SK-N-SH treated with all-trans-retinoic acid at 6 μM for 48 hours (cell line): ENCODE data around the gene KIT.
"Not testable (repeated sequence)": the region's sequence is repeated elsewhere in the genome, so short reads cannot be mapped to it uniquely, and the experiment has no call there.

Source experiments
- ATAC-seq: fragments of 200-7000 bp; cut with Tn5 transposase; 3 replicates; pipeline ENCODE4 v1.9.1; 2020; ENCODE audit warnings: mild to moderate bottlenecking, moderate library complexity
- ARNTL ChIP-seq: fragments of 450-650 bp; formaldehyde crosslinking; IDR thresholded peaks from 2 replicates; pipeline ENCODE4 v1.5.0; 2020; ENCODE audit warnings: low read depth, mild to moderate bottlenecking, moderate library complexity, borderline replicate concordance
- BACH2 ChIP-seq: fragments of 250-450 bp; sonication (Bioruptor Pico); IDR thresholded peaks from 2 replicates; pipeline ENCODE4 v1.9.0; 2021; ENCODE audit warnings: mild to moderate bottlenecking, borderline replicate concordance
- CSDC2 ChIP-seq: fragments of 250-450 bp; sonication (Bioruptor Pico); IDR thresholded peaks from 2 replicates; pipeline ENCODE4 v1.5.0; 2020; ENCODE audit warnings: mild to moderate bottlenecking, moderate library complexity
- CSRNP3 ChIP-seq: fragments of 250-450 bp; sonication (Bioruptor Pico); IDR thresholded peaks from 2 replicates; pipeline ENCODE4 v1.5.1; 2021; ENCODE audit warnings: mild to moderate bottlenecking, moderate library complexity
- ESRRG ChIP-seq: fragments of 250-450 bp; sonication (Bioruptor Pico); IDR thresholded peaks from 2 replicates; pipeline ENCODE4 v1.6.1; 2021; ENCODE audit warnings: mild to moderate bottlenecking
- GLIS3 ChIP-seq: fragments of 250-450 bp; sonication (Bioruptor Pico); IDR thresholded peaks from 2 replicates; pipeline ENCODE4 v1.5.0; 2020; ENCODE audit warnings: mild to moderate bottlenecking, moderate library complexity
- OSR1 ChIP-seq: fragments of 250-450 bp; sonication (Bioruptor Pico); IDR thresholded peaks from 2 replicates; pipeline ENCODE4 v1.8.0; 2022; ENCODE audit warnings: moderate library complexity, mild to moderate bottlenecking, inconsistent platforms
- POU6F1 ChIP-seq: fragments of 250-450 bp; sonication (Bioruptor Pico); IDR thresholded peaks from 2 replicates; pipeline ENCODE4 v1.8.0; 2021; ENCODE audit warnings: low read depth, mild to moderate bottlenecking, moderate library complexity, borderline replicate concordance
- PPARA ChIP-seq: fragments of 250-450 bp; sonication (Bioruptor Pico); IDR thresholded peaks from 2 replicates; pipeline ENCODE4 v1.5.0; 2020; ENCODE audit warnings: mild to moderate bottlenecking, borderline replicate concordance
- SNAI2 ChIP-seq: fragments of 250-450 bp; sonication (Bioruptor Pico); IDR thresholded peaks from 2 replicates; pipeline ENCODE4 v1.5.0; 2020; ENCODE audit warnings: mild to moderate bottlenecking, moderate library complexity
- TCF4 ChIP-seq: fragments of 250-450 bp; sonication (Bioruptor Pico); IDR thresholded peaks from 2 replicates; pipeline ENCODE4 v1.8.0; 2021; ENCODE audit warnings: mild to moderate bottlenecking, moderate library complexity, borderline replicate concordance
- TOX ChIP-seq: fragments of 250-450 bp; sonication (Bioruptor Pico); IDR thresholded peaks from 2 replicates; pipeline ENCODE4 v1.8.0; 2021; ENCODE audit warnings: mild to moderate bottlenecking, moderate library complexity, borderline replicate concordance
- TSHZ2 ChIP-seq: fragments of 250-450 bp; sonication (Bioruptor Pico); IDR thresholded peaks from 2 replicates; pipeline ENCODE4 v1.5.0; 2020; ENCODE audit warnings: mild to moderate bottlenecking, moderate library complexity
- ZC3H10 ChIP-seq: fragments of 250-450 bp; sonication (Bioruptor Pico); IDR thresholded peaks from 2 replicates; pipeline ENCODE4 v1.5.1; 2021; ENCODE audit warnings: mild to moderate bottlenecking, moderate library complexity
- ZFP3 ChIP-seq: fragments of 250-450 bp; sonication (Bioruptor Pico); IDR thresholded peaks from 2 replicates; pipeline ENCODE4 v1.5.0; 2020; ENCODE audit warnings: mild to moderate bottlenecking, moderate library complexity
- ZFP30 ChIP-seq: fragments of 450-650 bp; formaldehyde crosslinking; IDR thresholded peaks from 2 replicates; pipeline ENCODE4 v1.5.0; 2022; ENCODE audit warnings: mild to moderate bottlenecking, moderate library complexity
- ZNF565 ChIP-seq: fragments of 450-650 bp; formaldehyde crosslinking; conservative IDR thresholded peaks from 2 replicates; pipeline ENCODE4 v1.5.0; 2020; ENCODE audit warnings: low read depth, mild to moderate bottlenecking, moderate library complexity
- ZNF70 ChIP-seq: fragments of 450-650 bp; formaldehyde crosslinking; IDR thresholded peaks from 2 replicates; pipeline ENCODE4 v1.5.0; 2020; ENCODE audit warnings: mild to moderate bottlenecking, moderate library complexity
- ZNF8 ChIP-seq: fragments of 450-650 bp; formaldehyde crosslinking; IDR thresholded peaks from 2 replicates; pipeline ENCODE4 v1.5.0; 2020; ENCODE audit warnings: mild to moderate bottlenecking, moderate library complexity
- TF ChIP-seq, protein P1 (sequence below): fragments of 250-450 bp; sonication (Bioruptor Pico); IDR thresholded peaks from 2 replicates; pipeline ENCODE4 v1.8.0; 2020; ENCODE audit warnings: mild to moderate bottlenecking, moderate library complexity, borderline replicate concordance
- TF ChIP-seq, protein P2 (sequence below): fragments of 250-450 bp; sonication (Bioruptor Pico); IDR thresholded peaks from 2 replicates; pipeline ENCODE4 v1.5.1; 2020; ENCODE audit warnings: low read depth, mild to moderate bottlenecking, moderate library complexity

Gene KIT

GRCh38 chr4:54625391-54625790, 32.4 kb upstream of the KIT start:
- ATAC-seq: no peak
- TF ChIP-seq OSR1 (no peak), GLIS3 (CRISPR knock-in tag) (no peak), TCF4 (no peak), ZNF70 (CRISPR knock-in tag) (no peak), TSHZ2 (CRISPR knock-in tag) (no peak), ARNTL (no peak), POU6F1 (CRISPR knock-in tag) (no peak), BACH2 (no peak), SNAI2 (no peak), CSDC2 (CRISPR knock-in tag) (no peak), PPARA (CRISPR knock-in tag) (no peak), TOX (CRISPR knock-in tag) (no peak), ZFP3 (CRISPR knock-in tag) (no peak), CSRNP3 (no peak)
- TF ChIP-seq, protein P1, sequence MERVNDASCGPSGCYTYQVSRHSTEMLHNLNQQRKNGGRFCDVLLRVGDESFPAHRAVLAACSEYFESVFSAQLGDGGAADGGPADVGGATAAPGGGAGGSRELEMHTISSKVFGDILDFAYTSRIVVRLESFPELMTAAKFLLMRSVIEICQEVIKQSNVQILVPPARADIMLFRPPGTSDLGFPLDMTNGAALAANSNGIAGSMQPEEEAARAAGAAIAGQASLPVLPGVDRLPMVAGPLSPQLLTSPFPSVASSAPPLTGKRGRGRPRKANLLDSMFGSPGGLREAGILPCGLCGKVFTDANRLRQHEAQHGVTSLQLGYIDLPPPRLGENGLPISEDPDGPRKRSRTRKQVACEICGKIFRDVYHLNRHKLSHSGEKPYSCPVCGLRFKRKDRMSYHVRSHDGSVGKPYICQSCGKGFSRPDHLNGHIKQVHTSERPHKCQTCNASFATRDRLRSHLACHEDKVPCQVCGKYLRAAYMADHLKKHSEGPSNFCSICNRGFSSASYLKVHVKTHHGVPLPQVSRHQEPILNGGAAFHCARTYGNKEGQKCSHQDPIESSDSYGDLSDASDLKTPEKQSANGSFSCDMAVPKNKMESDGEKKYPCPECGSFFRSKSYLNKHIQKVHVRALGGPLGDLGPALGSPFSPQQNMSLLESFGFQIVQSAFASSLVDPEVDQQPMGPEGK (CRISPR knock-in tag): no peak
- TF ChIP-seq, protein P2, sequence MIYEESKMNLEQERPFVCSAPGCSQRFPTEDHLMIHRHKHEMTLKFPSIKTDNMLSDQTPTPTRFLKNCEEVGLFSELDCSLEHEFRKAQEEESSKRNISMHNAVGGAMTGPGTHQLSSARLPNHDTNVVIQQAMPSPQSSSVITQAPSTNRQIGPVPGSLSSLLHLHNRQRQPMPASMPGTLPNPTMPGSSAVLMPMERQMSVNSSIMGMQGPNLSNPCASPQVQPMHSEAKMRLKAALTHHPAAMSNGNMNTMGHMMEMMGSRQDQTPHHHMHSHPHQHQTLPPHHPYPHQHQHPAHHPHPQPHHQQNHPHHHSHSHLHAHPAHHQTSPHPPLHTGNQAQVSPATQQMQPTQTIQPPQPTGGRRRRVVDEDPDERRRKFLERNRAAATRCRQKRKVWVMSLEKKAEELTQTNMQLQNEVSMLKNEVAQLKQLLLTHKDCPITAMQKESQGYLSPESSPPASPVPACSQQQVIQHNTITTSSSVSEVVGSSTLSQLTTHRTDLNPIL (CRISPR knock-in tag): no peak

DNA sequence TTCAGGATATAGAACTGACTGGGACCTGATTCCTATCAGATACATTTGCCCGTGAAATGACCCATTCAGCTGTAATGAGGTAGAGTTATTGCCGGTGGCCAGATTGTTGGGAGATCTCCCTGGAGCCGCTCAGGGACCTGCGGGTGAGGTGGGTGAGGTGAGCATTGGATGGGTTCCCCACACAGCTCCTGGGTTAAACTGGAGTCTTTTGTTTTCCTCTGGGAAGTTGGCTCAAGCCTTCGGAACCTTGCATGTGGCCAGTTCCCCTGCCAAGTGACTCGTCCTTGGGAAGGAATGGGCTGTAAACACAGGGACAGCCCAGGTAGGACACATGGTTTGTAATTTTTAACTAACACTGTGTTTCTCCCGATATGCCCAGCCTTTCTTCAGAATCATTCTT, 31.6 kb upstream of the KIT start:
- ATAC-seq: no peak
- no peak for TF ChIP-seq GLIS3 (CRISPR knock-in tag)
- TF ChIP-seq TOX (CRISPR knock-in tag): no peak
- no peak for TF ChIP-seq ESRRG
- TF ChIP-seq SNAI2: no peak
- TF ChIP-seq ZNF565 (CRISPR knock-in tag): no peak
- TF ChIP-seq ZFP3 (CRISPR knock-in tag): no peak
- no peak for TF ChIP-seq ZNF8 (CRISPR knock-in tag)
- no peak for TF ChIP-seq ZC3H10 (CRISPR knock-in tag)
- no peak for TF ChIP-seq ZFP30 (CRISPR knock-in tag)
- no peak for TF ChIP-seq BACH2
- TF ChIP-seq, all 23 proteins: peak for 0

- TF ChIP-seq ZNF8 (CRISPR knock-in tag) (no peak), TCF4 (no peak), SNAI2 (no peak), ZFP30 (CRISPR knock-in tag) (no peak)
- no peak for ATAC-seq
Measured at GRCh38 chr4:54632537-54632936, 25.2 kb upstream of the KIT start.

DNA sequence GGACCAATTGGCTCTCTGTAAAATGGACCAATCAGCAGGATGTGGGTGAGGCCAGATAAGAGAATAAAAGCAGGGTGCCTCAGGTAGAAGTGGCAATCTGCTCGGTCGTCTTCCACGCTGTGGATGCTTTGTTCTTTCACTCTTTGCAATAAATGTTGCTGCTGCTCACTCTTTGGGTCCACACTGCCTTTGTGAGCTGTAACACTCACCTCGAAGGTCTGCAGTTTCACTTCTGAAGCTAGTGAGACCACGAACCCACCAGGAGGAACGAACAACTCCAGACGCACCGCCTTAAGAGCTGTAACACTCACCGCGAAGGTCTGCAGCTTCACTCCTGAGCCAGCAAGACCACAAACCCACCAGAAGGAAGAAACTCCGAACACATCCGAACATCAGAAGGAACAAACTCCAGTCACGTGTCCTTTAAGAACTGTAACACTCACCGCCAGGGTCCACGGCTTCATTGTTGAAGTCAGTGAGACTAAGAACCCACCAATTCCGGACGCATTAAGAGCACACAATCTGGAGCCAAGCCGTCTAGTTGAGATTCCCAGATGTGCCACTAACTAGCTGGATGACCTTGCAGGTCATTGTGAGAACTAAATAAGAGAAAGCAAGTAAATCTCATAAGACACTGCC, 24.5 kb upstream of the KIT start:
- ATAC-seq: not testable (repeated sequence)
